GM20000 (cell line): Measurements from ENCODE around the gene C2orf81.
"Not testable (repeated sequence)": the region's sequence is repeated elsewhere in the genome, so short reads cannot be mapped to it uniquely, and the experiment has no call there.

Experiments used
- DNase-seq: peaks from one replicate; pipeline ENCODE4 v3.0.0; 2012; ENCODE audit warnings: low spot score
- CTCF ChIP-seq: IDR thresholded peaks from 2 replicates; pipeline ENCODE4 v1.5.1; 2012; ENCODE audit warnings: mild to moderate bottlenecking, control low read depth; ENCODE audit errors: extremely low read depth, missing control alignments

Gene C2orf81

DNA sequence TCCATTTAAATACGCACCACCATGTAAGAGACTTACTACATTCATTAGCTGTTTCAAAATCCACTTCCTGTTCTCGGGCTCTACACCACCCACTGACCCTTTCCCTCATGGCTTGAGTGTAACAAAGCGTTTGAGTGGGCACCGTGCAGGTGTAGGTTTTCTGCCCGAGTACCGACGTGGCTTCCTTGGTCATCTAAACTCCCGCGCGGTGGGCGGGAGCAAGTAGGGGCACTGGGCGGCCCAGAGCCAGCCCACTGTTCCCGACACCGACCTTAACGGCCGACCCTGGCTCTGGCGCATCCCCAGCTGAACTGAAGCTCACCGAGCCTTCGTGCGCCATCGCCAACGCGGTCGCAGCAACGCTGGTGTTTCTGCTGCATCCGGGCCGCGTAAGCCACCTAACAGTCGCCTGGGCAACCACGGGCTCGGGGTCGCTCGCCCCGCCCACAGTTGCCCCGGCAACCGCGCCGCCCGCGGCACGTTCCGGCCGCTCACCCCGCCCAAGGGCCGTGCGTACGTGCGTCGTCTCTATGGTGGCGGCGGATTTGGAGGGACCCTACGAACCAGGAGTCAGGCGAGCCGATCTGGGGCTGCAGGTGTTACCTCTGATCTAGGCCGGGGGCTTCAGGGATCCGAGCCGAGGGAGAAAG lies at the start of gene C2orf81, which contains the start of gene WDR54:
Gene C2orf81, minus strand, starts transcription at position 399 of the 650 bp plus-strand sequence. Its CDS starts 59 bp downstream, at position 340.
Gene WDR54, plus strand, starts transcription at position 510 of the 650 bp plus-strand sequence. CDS start 424 bp downstream, outside the sequence.
- DNase-seq = peak; percentile 98
- TF ChIP-seq CTCF = no peak

GRCh38 chr2:74470742-74471141 lies 49.3 kb upstream of the C2orf81 start:
- not testable (repeated sequence) for DNase-seq

GRCh38 chr2:74464406-74464805 lies 43.0 kb upstream of the C2orf81 start:
- DNase-seq = no peak
- no peak for TF ChIP-seq CTCF

GRCh38 chr2:74462786-74463105 lies 41.3 kb upstream of the C2orf81 start:
- DNase-seq = no peak
- no peak for TF ChIP-seq CTCF

- no peak for TF ChIP-seq CTCF
- DNase-seq = no peak
Observed at GRCh38 chr2:74462054-74462785, 40.8 kb upstream of the C2orf81 start.

- no peak for TF ChIP-seq CTCF
- DNase-seq = no peak
Observed at GRCh38 chr2:74461187-74462053, 40.0 kb upstream of the C2orf81 start.

GRCh38 chr2:74460187-74460586 lies 38.8 kb upstream of the C2orf81 start:
- DNase-seq = not testable (repeated sequence)

GRCh38 chr2:74459503-74460118 lies 38.2 kb upstream of the C2orf81 start:
- not testable (repeated sequence) for DNase-seq
